ENCODE measurements around the gene SNX32. TPM values are rescaled to one million over a fixed set of nuclear protein-coding genes. Genes with fewer than 3 reads are reported as not detected.

The SNX32 gene
- total RNA-seq, 4 donors from 2014 or later, result 0.58 to 2.6 TPM; not detected in 2

- DNase-seq, result no peak
- no peak overlapping the region for H3K27ac ChIP-seq
- no peaks in the 10 kb centered on the region for H3K27me3 ChIP-seq
- no peaks in the 10 kb centered on the region for H3K9me3 ChIP-seq
- H3K4me3 ChIP-seq, result no peak overlapping the region
- intact Hi-C loops (cut with DNase I; ENCODE audit: low total_unique reads), result no loop called here
- no peak for TF ChIP-seq POLR2A (IDR thresholded peaks at IDR 0.05)
- TF ChIP-seq CTCF (IDR thresholded peaks at IDR 0.05), result no peak
- H3K36me3 ChIP-seq, result no peaks in the 10 kb centered on the region
- no peaks in the 10 kb centered on the region for H3K4me1 ChIP-seq
Measured at GRCh38 chr11:65849366-65849765, 15.6 kb downstream of the SNX32 start.

GRCh38 chr11:65849771-65850216, 16.0 kb downstream of the SNX32 start:
- intact Hi-C loops (cut with DNase I; ENCODE audit: low total_unique reads), result no loop called here
- H3K9me3 ChIP-seq, result no peaks in the 10 kb centered on the region
- no peak for DNase-seq
- TF ChIP-seq CTCF (IDR thresholded peaks at IDR 0.05) (no peak), POLR2A (IDR thresholded peaks at IDR 0.05) (no peak)
- H3K27ac ChIP-seq, result no peak overlapping the region
- no peak overlapping the region for H3K4me3 ChIP-seq
- H3K27me3 ChIP-seq, result no peaks in the 10 kb centered on the region
- no peaks in the 10 kb centered on the region for H3K36me3 ChIP-seq
- H3K4me1 ChIP-seq, result no peaks in the 10 kb centered on the region

GRCh38 chr11:65850217-65851082, 16.7 kb downstream of the SNX32 start:
- no peak for TF ChIP-seq POLR2A (IDR thresholded peaks at IDR 0.05)
- intact Hi-C loops (cut with DNase I; ENCODE audit: low total_unique reads), result no loop called here
- no peaks in the 10 kb centered on the region for H3K36me3 ChIP-seq

GRCh38 chr11:65851083-65851579, 17.4 kb downstream of the SNX32 start:
- Histone ChIP-seq H3K9me3 (no peaks in the 10 kb centered on the region), H3K4me3 (no peak overlapping the region), H3K36me3 (no peaks in the 10 kb centered on the region), H3K27ac (no peak overlapping the region), H3K4me1 (no peaks in the 10 kb centered on the region), H3K27me3 (no peaks in the 10 kb centered on the region)
- TF ChIP-seq POLR2A (IDR thresholded peaks at IDR 0.05) (no peak), CTCF (IDR thresholded peaks at IDR 0.05) (no peak)
- DNase-seq, result no peak
- intact Hi-C loops (cut with DNase I; ENCODE audit: low total_unique reads), result no loop called here

More at GRCh38 chr11:65850217-65851082, 16.7 kb downstream of the SNX32 start:
- Histone ChIP-seq H3K27ac (no peak overlapping the region), H3K4me1 (no peaks in the 10 kb centered on the region), H3K4me3 (no peak overlapping the region), H3K27me3 (no peaks in the 10 kb centered on the region), H3K9me3 (no peaks in the 10 kb centered on the region)
- no peak for DNase-seq

- H3K4me3 ChIP-seq, result no peak overlapping the region
- no peaks in the 10 kb centered on the region for H3K36me3 ChIP-seq
- no peak overlapping the region for H3K27ac ChIP-seq
- no peak for DNase-seq
- intact Hi-C loops (cut with DNase I; ENCODE audit: low total_unique reads), result no loop called here
- no peaks in the 10 kb centered on the region for H3K9me3 ChIP-seq
- peaks cover 0 to 6% of the 10 kb centered on the region in 2 donors for H3K4me1 ChIP-seq
- no peaks in the 10 kb centered on the region for H3K27me3 ChIP-seq
- no peak for TF ChIP-seq CTCF (IDR thresholded peaks at IDR 0.05)
- TF ChIP-seq POLR2A (IDR thresholded peaks at IDR 0.05), result no peak
Measured at GRCh38 chr11:65851811-65852507, 18.2 kb downstream of the SNX32 start.

Data from uterus (tissue), 4 donors.